Measurements from ENCODE around the gene HES5. TPM values are rescaled to one million over a fixed set of nuclear protein-coding genes. Genes with fewer than 3 reads are reported as not detected.

HES5 gene
- total RNA-seq, 1 donor from 2014 or later = 1.6 TPM

- Histone ChIP-seq H3K27me3 (ENCODE audit: control insufficient read depth in 3 of 3, insufficient read depth in 3 of 3, low read length in 3 of 3) (peaks cover 33 to 50% (median 37%) of the 10 kb centered on the region in 3 donors), H3K27ac (ENCODE audit: low read depth, low read length) (peak overlapping the region; percentile 90), H3K9ac (ENCODE audit: low read depth in 1 of 3, low read length in 3 of 3) (peak overlapping the region; percentile 38 to 81 (median 43)), H3K4me3 (ENCODE audit: low read length in 3 of 3) (peak overlapping the region; percentile 23 to 61 (median 51)), H3K36me3 (ENCODE audit: control insufficient read depth in 3 of 3, insufficient read depth in 3 of 3, low read length in 3 of 3) (no peaks in the 10 kb centered on the region), H3K9me3 (ENCODE audit: control insufficient read depth in 3 of 3, low read length in 3 of 3) (no peaks in the 10 kb centered on the region), H3K4me1 (ENCODE audit: control insufficient read depth in 3 of 3, insufficient read depth in 3 of 3, low read length in 3 of 3) (peaks cover 38 to 47% (median 39%) of the 10 kb centered on the region in 3 donors)
These were observed 17.4 kb upstream of the HES5 start for GRCh38 chr1:2547210-2548067.

GRCh38 chr1:2546515-2547209 lies 16.6 kb upstream of the HES5 start:
- peak overlapping the region; percentile 90 for H3K27ac ChIP-seq (ENCODE audit: low read depth, low read length)
- H3K27me3 ChIP-seq (ENCODE audit: control insufficient read depth in 3 of 3, insufficient read depth in 3 of 3, low read length in 3 of 3) = peaks cover 40 to 55% (median 42%) of the 10 kb centered on the region in 3 donors
- H3K9me3 ChIP-seq (ENCODE audit: control insufficient read depth in 3 of 3, low read length in 3 of 3) = no peaks in the 10 kb centered on the region
- no peaks in the 10 kb centered on the region for H3K36me3 ChIP-seq (ENCODE audit: control insufficient read depth in 3 of 3, insufficient read depth in 3 of 3, low read length in 3 of 3)
- peaks cover 38 to 47% (median 39%) of the 10 kb centered on the region in 3 donors for H3K4me1 ChIP-seq (ENCODE audit: control insufficient read depth in 3 of 3, insufficient read depth in 3 of 3, low read length in 3 of 3)
- H3K4me3 ChIP-seq (ENCODE audit: low read length in 3 of 3) = peak overlapping the region; percentile 32 to 60 (median 51)
- H3K9ac ChIP-seq (ENCODE audit: low read depth in 1 of 3, low read length in 3 of 3) = peak overlapping the region; percentile 10 to 81 (median 38)

- Histone ChIP-seq H3K36me3 (ENCODE audit: control insufficient read depth in 3 of 3, insufficient read depth in 3 of 3, low read length in 3 of 3) (no peaks in the 10 kb centered on the region), H3K27me3 (ENCODE audit: control insufficient read depth in 3 of 3, insufficient read depth in 3 of 3, low read length in 3 of 3) (peaks cover 46 to 60% (median 47%) of the 10 kb centered on the region in 3 donors), H3K4me3 (ENCODE audit: low read length in 3 of 3) (peak overlapping the region in 2 of 3 donors; percentile 32 to 60), H3K9me3 (ENCODE audit: control insufficient read depth in 3 of 3, low read length in 3 of 3) (no peaks in the 10 kb centered on the region), H3K4me1 (ENCODE audit: control insufficient read depth in 3 of 3, insufficient read depth in 3 of 3, low read length in 3 of 3) (peaks cover 38 to 47% (median 41%) of the 10 kb centered on the region in 3 donors), H3K27ac (ENCODE audit: low read depth, low read length) (peak overlapping the region; percentile 90), H3K9ac (ENCODE audit: low read depth in 1 of 3, low read length in 3 of 3) (peak overlapping the region in 1 of 3 donors; percentile 62)
These were observed 15.9 kb upstream of the HES5 start for GRCh38 chr1:2545754-2546514.

GRCh38 chr1:2544875-2545640 lies 15.0 kb upstream of the HES5 start:
- H3K27me3 ChIP-seq (ENCODE audit: control insufficient read depth in 3 of 3, insufficient read depth in 3 of 3, low read length in 3 of 3) = peaks cover 51 to 65% (median 51%) of the 10 kb centered on the region in 3 donors
- no peaks in the 10 kb centered on the region for H3K9me3 ChIP-seq (ENCODE audit: control insufficient read depth in 3 of 3, low read length in 3 of 3)
- H3K36me3 ChIP-seq (ENCODE audit: control insufficient read depth in 3 of 3, insufficient read depth in 3 of 3, low read length in 3 of 3) = no peaks in the 10 kb centered on the region
- H3K27ac ChIP-seq (ENCODE audit: low read depth, low read length) = no peak overlapping the region
- no peak overlapping the region for H3K9ac ChIP-seq (ENCODE audit: low read depth in 1 of 3, low read length in 3 of 3)
- no peak overlapping the region for H3K4me3 ChIP-seq (ENCODE audit: low read length in 3 of 3)
- peaks cover 38 to 47% (median 41%) of the 10 kb centered on the region in 3 donors for H3K4me1 ChIP-seq (ENCODE audit: control insufficient read depth in 3 of 3, insufficient read depth in 3 of 3, low read length in 3 of 3)

- peaks cover 55 to 72% (median 58%) of the 10 kb centered on the region in 3 donors for H3K27me3 ChIP-seq (ENCODE audit: control insufficient read depth in 3 of 3, insufficient read depth in 3 of 3, low read length in 3 of 3)
- H3K36me3 ChIP-seq (ENCODE audit: control insufficient read depth in 3 of 3, insufficient read depth in 3 of 3, low read length in 3 of 3) = no peaks in the 10 kb centered on the region
- H3K27ac ChIP-seq (ENCODE audit: low read depth, low read length) = no peak overlapping the region
- peaks cover 37 to 46% (median 40%) of the 10 kb centered on the region in 3 donors for H3K4me1 ChIP-seq (ENCODE audit: control insufficient read depth in 3 of 3, insufficient read depth in 3 of 3, low read length in 3 of 3)
- H3K4me3 ChIP-seq (ENCODE audit: low read length in 3 of 3) = no peak overlapping the region
- H3K9me3 ChIP-seq (ENCODE audit: control insufficient read depth in 3 of 3, low read length in 3 of 3) = no peaks in the 10 kb centered on the region
- peak overlapping the region in 1 of 3 donors; percentile 25 for H3K9ac ChIP-seq (ENCODE audit: low read depth in 1 of 3, low read length in 3 of 3)
These were observed 14.2 kb upstream of the HES5 start for GRCh38 chr1:2544093-2544874.

GRCh38 chr1:2543543-2544092 lies 13.6 kb upstream of the HES5 start:
- no peak overlapping the region for H3K4me3 ChIP-seq (ENCODE audit: low read length in 3 of 3)
- peaks cover 30 to 39% (median 33%) of the 10 kb centered on the region in 3 donors for H3K4me1 ChIP-seq (ENCODE audit: control insufficient read depth in 3 of 3, insufficient read depth in 3 of 3, low read length in 3 of 3)
- H3K9ac ChIP-seq (ENCODE audit: low read depth in 1 of 3, low read length in 3 of 3) = no peak overlapping the region
- H3K9me3 ChIP-seq (ENCODE audit: control insufficient read depth in 3 of 3, low read length in 3 of 3) = no peaks in the 10 kb centered on the region
- H3K27ac ChIP-seq (ENCODE audit: low read depth, low read length) = no peak overlapping the region
- H3K27me3 ChIP-seq (ENCODE audit: control insufficient read depth in 3 of 3, insufficient read depth in 3 of 3, low read length in 3 of 3) = peaks cover 60 to 78% (median 65%) of the 10 kb centered on the region in 3 donors
- H3K36me3 ChIP-seq (ENCODE audit: control insufficient read depth in 3 of 3, insufficient read depth in 3 of 3, low read length in 3 of 3) = no peaks in the 10 kb centered on the region

- Histone ChIP-seq H3K4me1 (ENCODE audit: control insufficient read depth in 3 of 3, insufficient read depth in 3 of 3, low read length in 3 of 3) (peaks cover 18 to 28% (median 22%) of the 10 kb centered on the region in 3 donors), H3K4me3 (ENCODE audit: low read length in 3 of 3) (no peak overlapping the region), H3K27me3 (ENCODE audit: control insufficient read depth in 3 of 3, insufficient read depth in 3 of 3, low read length in 3 of 3) (peaks cover 61 to 82% (median 77%) of the 10 kb centered on the region in 3 donors), H3K9me3 (ENCODE audit: control insufficient read depth in 3 of 3, low read length in 3 of 3) (no peaks in the 10 kb centered on the region), H3K36me3 (ENCODE audit: control insufficient read depth in 3 of 3, insufficient read depth in 3 of 3, low read length in 3 of 3) (no peaks in the 10 kb centered on the region), H3K27ac (ENCODE audit: low read depth, low read length) (no peak overlapping the region), H3K9ac (ENCODE audit: low read depth in 1 of 3, low read length in 3 of 3) (no peak overlapping the region)
These were observed 12.3 kb upstream of the HES5 start for GRCh38 chr1:2542246-2542915.

GRCh38 chr1:2541619-2542245 lies 11.7 kb upstream of the HES5 start:
- peaks cover 15 to 23% (median 18%) of the 10 kb centered on the region in 3 donors for H3K4me1 ChIP-seq (ENCODE audit: control insufficient read depth in 3 of 3, insufficient read depth in 3 of 3, low read length in 3 of 3)
- no peak overlapping the region for H3K27ac ChIP-seq (ENCODE audit: low read depth, low read length)
- H3K36me3 ChIP-seq (ENCODE audit: control insufficient read depth in 3 of 3, insufficient read depth in 3 of 3, low read length in 3 of 3) = no peaks in the 10 kb centered on the region

More at GRCh38 chr1:2541619-2542245, 11.7 kb upstream of the HES5 start:
- Histone ChIP-seq H3K27me3 (ENCODE audit: control insufficient read depth in 3 of 3, insufficient read depth in 3 of 3, low read length in 3 of 3) (peaks cover 61 to 82% (median 76%) of the 10 kb centered on the region in 3 donors), H3K9ac (ENCODE audit: low read depth in 1 of 3, low read length in 3 of 3) (no peak overlapping the region), H3K9me3 (ENCODE audit: control insufficient read depth in 3 of 3, low read length in 3 of 3) (no peaks in the 10 kb centered on the region), H3K4me3 (ENCODE audit: low read length in 3 of 3) (no peak overlapping the region)

Measured in skeletal muscle tissue (tissue), 4 donors.